Osteocyte (in vitro differentiated cells): ENCODE data around the gene UBL7. TPM values are rescaled to one million over a fixed set of nuclear protein-coding genes. Genes with fewer than 3 reads are reported as not detected.

ENCODE experiments used
- DNase-seq: peaks from one replicate; pipeline ENCODE4 v3.0.0; 2021; ENCODE audit warnings: mixed read lengths; ENCODE audit not compliant: unreplicated experiment; ENCODE audit errors: extremely low spot score
- H3K27ac Mint-ChIP-seq: one replicate; pipeline ENCODE4 v1.8.0; 2021; ENCODE audit warnings: mild to moderate bottlenecking, mixed read lengths; ENCODE audit not compliant: unreplicated experiment
- H3K27me3 Mint-ChIP-seq: one replicate; pipeline ENCODE4 v1.8.0; 2021; ENCODE audit warnings: mixed read lengths; ENCODE audit not compliant: unreplicated experiment
- H3K36me3 Mint-ChIP-seq: one replicate; pipeline ENCODE4 v1.8.0; 2021; ENCODE audit warnings: mixed read lengths; ENCODE audit not compliant: unreplicated experiment
- H3K4me1 Mint-ChIP-seq: one replicate; pipeline ENCODE4 v1.8.0; 2021; ENCODE audit warnings: mixed read lengths; ENCODE audit not compliant: unreplicated experiment
- H3K4me3 Mint-ChIP-seq: one replicate; pipeline ENCODE4 v1.8.0; 2021; ENCODE audit warnings: mild to moderate bottlenecking, moderate library complexity, mixed read lengths; ENCODE audit not compliant: unreplicated experiment
- H3K9me3 Mint-ChIP-seq: one replicate; pipeline ENCODE4 v1.8.0; 2021; ENCODE audit warnings: mixed read lengths; ENCODE audit not compliant: unreplicated experiment
- total RNA-seq: library from RNA; stranded (reverse); gene quantifications from 2 replicates; pipeline ENCODE4 v1.2.1, GENCODE V29; 2021
- TF ChIP-seq, protein P1 (sequence below): fragments of 200-600 bp; sonication (generic); IDR thresholded peaks from 2 replicates; pipeline ENCODE4 v1.5.0; 2021; ENCODE audit warnings: antibody characterized with exemption, mild to moderate bottlenecking, moderate library complexity

Gene UBL7
- total RNA-seq, 1 donor from 2014 or later, result 59.5 TPM

GRCh38 chr15:74428970-74429780, 31.8 kb downstream of the UBL7 start:
- Mint-ChIP-seq H3K4me1 (peaks cover 7% of the 10 kb centered on the region), H3K9me3 (no peaks in the 10 kb centered on the region), H3K27me3 (peaks cover 14% of the 10 kb centered on the region), H3K36me3 (no peaks in the 10 kb centered on the region), H3K27ac (no peak overlapping the region), H3K4me3 (no peak overlapping the region)
- TF ChIP-seq, protein P1, sequence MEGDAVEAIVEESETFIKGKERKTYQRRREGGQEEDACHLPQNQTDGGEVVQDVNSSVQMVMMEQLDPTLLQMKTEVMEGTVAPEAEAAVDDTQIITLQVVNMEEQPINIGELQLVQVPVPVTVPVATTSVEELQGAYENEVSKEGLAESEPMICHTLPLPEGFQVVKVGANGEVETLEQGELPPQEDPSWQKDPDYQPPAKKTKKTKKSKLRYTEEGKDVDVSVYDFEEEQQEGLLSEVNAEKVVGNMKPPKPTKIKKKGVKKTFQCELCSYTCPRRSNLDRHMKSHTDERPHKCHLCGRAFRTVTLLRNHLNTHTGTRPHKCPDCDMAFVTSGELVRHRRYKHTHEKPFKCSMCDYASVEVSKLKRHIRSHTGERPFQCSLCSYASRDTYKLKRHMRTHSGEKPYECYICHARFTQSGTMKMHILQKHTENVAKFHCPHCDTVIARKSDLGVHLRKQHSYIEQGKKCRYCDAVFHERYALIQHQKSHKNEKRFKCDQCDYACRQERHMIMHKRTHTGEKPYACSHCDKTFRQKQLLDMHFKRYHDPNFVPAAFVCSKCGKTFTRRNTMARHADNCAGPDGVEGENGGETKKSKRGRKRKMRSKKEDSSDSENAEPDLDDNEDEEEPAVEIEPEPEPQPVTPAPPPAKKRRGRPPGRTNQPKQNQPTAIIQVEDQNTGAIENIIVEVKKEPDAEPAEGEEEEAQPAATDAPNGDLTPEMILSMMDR, result no peak
- no peak for DNase-seq

DNA sequence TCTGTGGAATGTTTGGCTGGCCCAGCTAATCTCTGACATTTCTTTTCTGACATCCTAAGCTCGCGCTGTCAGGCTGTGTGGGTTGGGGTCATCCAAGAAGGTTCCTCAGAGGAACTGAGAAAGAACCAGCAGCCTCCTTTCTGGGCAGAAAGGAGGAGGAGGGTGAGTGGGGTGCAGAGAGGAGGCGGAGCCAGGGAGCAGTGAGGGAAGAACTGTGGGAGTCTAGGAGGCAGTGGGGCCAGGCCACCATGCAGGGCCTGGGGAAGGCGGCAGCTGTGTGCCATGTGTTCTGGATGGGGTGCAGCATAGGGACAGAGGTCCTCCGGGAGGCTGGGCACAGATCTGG, 32.5 kb downstream of the UBL7 start:
- H3K4me3 Mint-ChIP-seq, result no peak overlapping the region
- no peaks in the 10 kb centered on the region for H3K9me3 Mint-ChIP-seq
- TF ChIP-seq, protein P1, result no peak
- H3K4me1 Mint-ChIP-seq, result peaks cover 4% of the 10 kb centered on the region
- no peak overlapping the region for H3K27ac Mint-ChIP-seq
- H3K27me3 Mint-ChIP-seq, result peaks cover 14% of the 10 kb centered on the region
- DNase-seq, result no peak
- H3K36me3 Mint-ChIP-seq, result no peaks in the 10 kb centered on the region

GRCh38 chr15:74427607-74428441, 33.1 kb downstream of the UBL7 start:
- no peak for DNase-seq
- Mint-ChIP-seq H3K36me3 (no peaks in the 10 kb centered on the region), H3K4me1 (peaks cover 6% of the 10 kb centered on the region), H3K9me3 (no peaks in the 10 kb centered on the region), H3K27me3 (peaks cover 14% of the 10 kb centered on the region), H3K27ac (no peak overlapping the region), H3K4me3 (no peak overlapping the region)
- TF ChIP-seq, protein P1, result no peak

DNA sequence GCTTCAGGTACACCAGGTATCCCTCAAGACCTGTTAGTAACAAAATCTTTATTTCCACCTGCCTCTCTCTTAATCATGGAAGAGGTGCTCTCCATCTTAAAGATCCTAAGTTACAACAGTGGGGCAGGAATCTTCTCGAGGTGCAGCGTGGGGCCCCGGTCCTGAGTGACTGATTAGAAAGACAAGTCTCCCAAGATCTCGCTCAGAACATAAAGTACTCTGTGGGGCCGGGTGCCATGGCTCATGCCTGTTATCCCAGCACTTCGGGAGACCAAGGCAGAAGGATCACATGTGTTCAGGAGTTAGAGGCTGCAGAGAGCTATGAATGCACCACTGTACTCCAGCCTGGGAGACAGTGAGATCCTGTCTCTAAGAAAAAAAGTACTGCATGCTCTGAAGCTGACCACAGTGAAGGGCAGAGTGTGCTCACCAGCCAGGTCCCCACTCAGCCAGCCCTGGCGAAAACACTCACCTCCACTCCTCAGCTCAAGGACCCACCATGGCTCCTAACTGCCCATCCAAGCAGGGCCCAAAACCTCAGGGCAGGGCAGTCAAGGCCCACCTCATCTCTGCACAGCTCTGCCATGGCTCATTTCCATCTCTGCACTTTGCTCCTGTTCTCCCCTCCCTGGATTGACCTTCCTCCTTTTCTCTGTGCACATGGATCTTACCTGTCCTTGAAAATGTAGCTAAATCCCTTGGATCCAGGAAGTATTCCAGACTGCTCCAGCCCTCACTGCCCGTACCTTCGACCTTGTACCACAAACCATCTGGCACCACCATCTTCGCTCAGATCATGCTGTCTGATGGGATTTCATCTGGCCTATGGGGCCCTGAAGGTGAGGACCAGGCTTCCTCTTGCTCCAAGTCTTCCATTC, 34.3 kb downstream of the UBL7 start:
- no peaks in the 10 kb centered on the region for H3K36me3 Mint-ChIP-seq
- peaks cover 3% of the 10 kb centered on the region for H3K27me3 Mint-ChIP-seq
- no peak overlapping the region for H3K4me3 Mint-ChIP-seq
- H3K4me1 Mint-ChIP-seq, result peaks cover 7% of the 10 kb centered on the region
- no peak for DNase-seq
- H3K9me3 Mint-ChIP-seq, result no peaks in the 10 kb centered on the region
- TF ChIP-seq, protein P1, result no peak
- H3K27ac Mint-ChIP-seq, result no peak overlapping the region
